NCI-H1105 treated with DMSO at 0.1 percent for 48 hours (cell line): Measurements from ENCODE around the gene TKT.

Experiments used
- DNase-seq: peaks from one replicate; lab custom pipeline; 2025; lab: John Stamatoyannopoulos, UW

Gene TKT

GRCh38 chr3:53180305-53181023 lies 75.4 kb downstream of the TKT start:
- no peak for DNase-seq

- DNase-seq: no peak
These were observed 76.2 kb downstream of the TKT start for GRCh38 chr3:53179580-53179979.

GRCh38 chr3:53178246-53178645 lies 77.6 kb downstream of the TKT start:
- no peak for DNase-seq

- DNase-seq: no peak
These were observed 79.9 kb downstream of the TKT start for GRCh38 chr3:53175613-53176540.
